ENCODE measurements around the gene GTF2E1.

DNA sequence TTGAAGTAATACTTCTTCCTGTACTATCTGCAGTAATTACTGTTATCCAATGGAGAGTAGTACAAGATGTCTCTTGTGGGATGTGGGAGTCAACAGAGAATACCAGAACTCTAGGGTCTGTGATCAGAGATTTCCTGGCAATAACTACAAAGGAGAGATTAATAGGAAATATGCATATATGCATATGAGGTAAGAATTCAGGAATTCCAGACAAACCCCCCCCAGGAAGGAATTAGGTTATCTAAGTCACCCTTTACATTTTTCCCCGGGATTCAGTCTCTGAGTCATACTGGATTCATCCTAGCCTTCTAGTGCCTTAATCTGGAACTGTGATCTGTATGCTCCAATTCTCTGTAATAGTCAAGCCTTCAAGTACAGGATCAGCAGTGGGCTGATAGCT is 49.4 kb downstream of the GTF2E1 start:
- TF ChIP-seq GABPB1 (CRISPR knock-in tag; IDR thresholded peaks at IDR 0.05) = no peak
- no peak for TF ChIP-seq CTCF (IDR thresholded peaks at IDR 0.05)
- no peak for TF ChIP-seq OVOL2 (CRISPR knock-in tag; IDR thresholded peaks at IDR 0.05; ENCODE audit: borderline replicate concordance)
- no peak for TF ChIP-seq CBFB (CRISPR knock-in tag; IDR thresholded peaks at IDR 0.05; ENCODE audit: low read depth)
- TF ChIP-seq, protein P1, sequence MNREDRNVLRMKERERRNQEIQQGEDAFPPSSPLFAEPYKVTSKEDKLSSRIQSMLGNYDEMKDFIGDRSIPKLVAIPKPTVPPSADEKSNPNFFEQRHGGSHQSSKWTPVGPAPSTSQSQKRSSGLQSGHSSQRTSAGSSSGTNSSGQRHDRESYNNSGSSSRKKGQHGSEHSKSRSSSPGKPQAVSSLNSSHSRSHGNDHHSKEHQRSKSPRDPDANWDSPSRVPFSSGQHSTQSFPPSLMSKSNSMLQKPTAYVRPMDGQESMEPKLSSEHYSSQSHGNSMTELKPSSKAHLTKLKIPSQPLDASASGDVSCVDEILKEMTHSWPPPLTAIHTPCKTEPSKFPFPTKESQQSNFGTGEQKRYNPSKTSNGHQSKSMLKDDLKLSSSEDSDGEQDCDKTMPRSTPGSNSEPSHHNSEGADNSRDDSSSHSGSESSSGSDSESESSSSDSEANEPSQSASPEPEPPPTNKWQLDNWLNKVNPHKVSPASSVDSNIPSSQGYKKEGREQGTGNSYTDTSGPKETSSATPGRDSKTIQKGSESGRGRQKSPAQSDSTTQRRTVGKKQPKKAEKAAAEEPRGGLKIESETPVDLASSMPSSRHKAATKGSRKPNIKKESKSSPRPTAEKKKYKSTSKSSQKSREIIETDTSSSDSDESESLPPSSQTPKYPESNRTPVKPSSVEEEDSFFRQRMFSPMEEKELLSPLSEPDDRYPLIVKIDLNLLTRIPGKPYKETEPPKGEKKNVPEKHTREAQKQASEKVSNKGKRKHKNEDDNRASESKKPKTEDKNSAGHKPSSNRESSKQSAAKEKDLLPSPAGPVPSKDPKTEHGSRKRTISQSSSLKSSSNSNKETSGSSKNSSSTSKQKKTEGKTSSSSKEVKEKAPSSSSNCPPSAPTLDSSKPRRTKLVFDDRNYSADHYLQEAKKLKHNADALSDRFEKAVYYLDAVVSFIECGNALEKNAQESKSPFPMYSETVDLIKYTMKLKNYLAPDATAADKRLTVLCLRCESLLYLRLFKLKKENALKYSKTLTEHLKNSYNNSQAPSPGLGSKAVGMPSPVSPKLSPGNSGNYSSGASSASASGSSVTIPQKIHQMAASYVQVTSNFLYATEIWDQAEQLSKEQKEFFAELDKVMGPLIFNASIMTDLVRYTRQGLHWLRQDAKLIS (CRISPR knock-in tag; IDR thresholded peaks at IDR 0.05; ENCODE audit: borderline replicate concordance) = no peak
- TF ChIP-seq, protein P2, sequence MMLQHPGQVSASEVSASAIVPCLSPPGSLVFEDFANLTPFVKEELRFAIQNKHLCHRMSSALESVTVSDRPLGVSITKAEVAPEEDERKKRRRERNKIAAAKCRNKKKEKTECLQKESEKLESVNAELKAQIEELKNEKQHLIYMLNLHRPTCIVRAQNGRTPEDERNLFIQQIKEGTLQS (CRISPR knock-in tag; conservative IDR thresholded peaks at IDR 0.05) = no peak
- TF ChIP-seq JUN (CRISPR knock-in tag; IDR thresholded peaks at IDR 0.05) = no peak
- no peak for TF ChIP-seq ELF4 (CRISPR knock-in tag; IDR thresholded peaks at IDR 0.05; ENCODE audit: low read depth)
- TF ChIP-seq, protein P3, sequence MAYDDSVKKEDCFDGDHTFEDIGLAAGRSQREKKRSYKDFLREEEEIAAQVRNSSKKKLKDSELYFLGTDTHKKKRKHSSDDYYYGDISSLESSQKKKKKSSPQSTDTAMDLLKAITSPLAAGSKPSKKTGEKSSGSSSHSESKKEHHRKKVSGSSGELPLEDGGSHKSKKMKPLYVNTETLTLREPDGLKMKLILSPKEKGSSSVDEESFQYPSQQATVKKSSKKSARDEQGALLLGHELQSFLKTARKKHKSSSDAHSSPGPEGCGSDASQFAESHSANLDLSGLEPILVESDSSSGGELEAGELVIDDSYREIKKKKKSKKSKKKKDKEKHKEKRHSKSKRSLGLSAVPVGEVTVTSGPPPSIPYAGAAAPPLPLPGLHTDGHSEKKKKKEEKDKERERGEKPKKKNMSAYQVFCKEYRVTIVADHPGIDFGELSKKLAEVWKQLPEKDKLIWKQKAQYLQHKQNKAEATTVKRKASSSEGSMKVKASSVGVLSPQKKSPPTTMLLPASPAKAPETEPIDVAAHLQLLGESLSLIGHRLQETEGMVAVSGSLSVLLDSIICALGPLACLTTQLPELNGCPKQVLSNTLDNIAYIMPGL (CRISPR knock-in tag; IDR thresholded peaks at IDR 0.05) = no peak
- TF ChIP-seq USF2 (CRISPR knock-in tag; IDR thresholded peaks at IDR 0.05) = no peak
- no peak for TF ChIP-seq MAX (CRISPR knock-in tag; IDR thresholded peaks at IDR 0.05)
- TF ChIP-seq MLX (CRISPR knock-in tag; IDR thresholded peaks at IDR 0.05) = no peak
- TF ChIP-seq SP1 (CRISPR knock-in tag; conservative IDR thresholded peaks at IDR 0.05) = no peak
- TF ChIP-seq ZNF232 (CRISPR knock-in tag; IDR thresholded peaks at IDR 0.05) = no peak

All from WTC11 (cell line).